Esophagus muscularis mucosa (tissue), 4 donors: ENCODE results near the gene ANK2.

Experiments
- EP300 ChIP-seq: sonication (generic); formaldehyde crosslinking; IDR thresholded peaks from one replicate; pipeline ENCODE4 v1.6.1; 2017; ENCODE audit warnings: antibody characterized with exemption
- POLR2A ChIP-seq: fragments of 450-650 bp; IDR thresholded peaks from one replicate; pipeline ENCODE4 v1.6.1; 2017; ENCODE audit warnings: antibody characterized with exemption, moderate library complexity, mild to moderate bottlenecking, low read depth
- TF ChIP-seq, protein P1 (sequence below), 3 experiments: fragments of 200-600 bp in 2 of 3; fragments of 450-650 bp in 1 of 3; sonication (generic) in 2 of 3; IDR thresholded peaks; one replicate each; pipeline ENCODE4 v1.5.1; 2017 to 2019; ENCODE audit warnings: antibody characterized with exemption in 3 of 3, mild to moderate bottlenecking in 2 of 3, moderate library complexity in 1 of 3

DNA sequence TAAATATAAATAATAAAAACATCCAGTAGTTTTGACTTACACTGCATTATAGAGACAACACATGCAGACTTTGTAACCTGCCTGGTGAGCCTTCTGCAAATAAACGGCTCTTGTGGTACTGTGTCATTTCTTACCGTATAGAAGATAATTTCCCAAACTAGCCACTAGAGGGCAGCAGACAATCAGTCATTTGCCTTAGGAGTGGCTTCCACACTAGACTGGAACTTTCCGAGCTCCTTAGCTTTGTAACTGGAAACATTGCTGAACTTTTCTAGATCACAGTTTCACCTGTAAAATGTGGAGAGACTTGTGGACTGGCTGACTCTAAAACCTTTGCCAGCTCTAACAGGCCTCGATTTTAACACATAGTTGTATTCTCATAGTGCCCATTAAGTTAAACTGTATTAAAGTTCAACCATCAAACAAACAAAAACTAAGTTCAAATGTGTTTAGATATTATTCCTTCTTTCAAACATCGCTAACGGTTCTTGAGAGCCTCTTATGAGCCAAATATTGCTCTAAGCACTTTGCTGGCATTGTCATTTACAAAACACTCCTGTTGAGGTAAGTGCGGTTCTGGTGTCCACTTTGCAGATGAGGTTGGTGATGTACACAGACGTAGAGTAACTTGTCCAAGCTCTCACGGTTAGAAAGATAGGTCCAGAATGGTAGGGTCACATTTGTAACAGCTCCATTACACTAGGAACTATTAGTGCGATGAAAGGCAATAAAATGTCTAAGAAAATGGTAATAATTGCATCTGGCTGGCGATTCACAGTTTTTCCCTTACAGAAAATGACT, 345.5 kb downstream of the ANK2 start:
- TF ChIP-seq EP300: no peak
- no peak for TF ChIP-seq POLR2A
- TF ChIP-seq, protein P1, sequence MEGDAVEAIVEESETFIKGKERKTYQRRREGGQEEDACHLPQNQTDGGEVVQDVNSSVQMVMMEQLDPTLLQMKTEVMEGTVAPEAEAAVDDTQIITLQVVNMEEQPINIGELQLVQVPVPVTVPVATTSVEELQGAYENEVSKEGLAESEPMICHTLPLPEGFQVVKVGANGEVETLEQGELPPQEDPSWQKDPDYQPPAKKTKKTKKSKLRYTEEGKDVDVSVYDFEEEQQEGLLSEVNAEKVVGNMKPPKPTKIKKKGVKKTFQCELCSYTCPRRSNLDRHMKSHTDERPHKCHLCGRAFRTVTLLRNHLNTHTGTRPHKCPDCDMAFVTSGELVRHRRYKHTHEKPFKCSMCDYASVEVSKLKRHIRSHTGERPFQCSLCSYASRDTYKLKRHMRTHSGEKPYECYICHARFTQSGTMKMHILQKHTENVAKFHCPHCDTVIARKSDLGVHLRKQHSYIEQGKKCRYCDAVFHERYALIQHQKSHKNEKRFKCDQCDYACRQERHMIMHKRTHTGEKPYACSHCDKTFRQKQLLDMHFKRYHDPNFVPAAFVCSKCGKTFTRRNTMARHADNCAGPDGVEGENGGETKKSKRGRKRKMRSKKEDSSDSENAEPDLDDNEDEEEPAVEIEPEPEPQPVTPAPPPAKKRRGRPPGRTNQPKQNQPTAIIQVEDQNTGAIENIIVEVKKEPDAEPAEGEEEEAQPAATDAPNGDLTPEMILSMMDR (IDR thresholded peaks at IDR 0.05): peak; percentile 86 to 91 (median 87)
